Fibroblast of skin of back (primary cell): ENCODE measurements around the gene ZNF234.
"Not testable (repeated sequence)": the region's sequence is repeated elsewhere in the genome, so short reads cannot be mapped to it uniquely, and the experiment has no call there.

Experiments
- DNase-seq: peaks from one replicate; pipeline ENCODE4 v3.0.0-alpha.2; 2013

Gene ZNF234

DNA sequence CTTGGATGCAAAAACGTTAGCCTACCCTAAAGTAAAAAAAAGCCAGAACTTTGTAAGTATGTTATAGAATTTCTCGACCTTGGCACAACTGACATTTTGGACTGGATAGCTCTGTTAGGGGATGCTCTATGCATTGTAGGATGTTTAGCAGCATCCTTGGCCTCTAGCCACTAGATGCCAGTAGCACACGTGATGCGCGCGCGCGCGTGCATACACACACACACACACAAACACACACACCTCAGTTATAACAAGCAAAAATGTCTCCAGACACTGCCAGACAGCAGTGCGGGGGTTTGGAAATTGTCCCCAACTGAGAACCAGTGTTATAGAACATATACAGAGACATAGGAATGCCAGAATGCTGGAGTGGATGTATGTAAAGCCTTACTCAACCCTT, 40.8 kb downstream of the ZNF234 start:
- DNase-seq = no peak

DNA sequence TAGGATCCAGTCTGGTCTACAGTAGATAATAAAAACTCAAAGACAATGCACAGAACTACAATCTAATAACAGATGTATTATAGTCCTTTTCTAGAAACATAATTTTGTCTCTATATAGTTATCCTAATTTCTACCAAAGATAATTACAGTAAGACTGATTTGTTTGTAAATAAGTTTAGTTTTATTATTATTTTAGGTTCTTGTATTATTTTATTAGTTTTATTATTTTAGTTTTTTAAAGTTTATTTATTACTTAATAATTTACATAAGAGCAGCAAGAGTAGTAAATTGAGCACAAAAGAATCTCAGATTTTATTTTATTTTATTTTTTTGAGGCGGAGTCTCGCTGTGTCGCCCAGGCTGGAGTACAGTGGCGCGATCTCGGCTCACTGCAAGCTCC, 48.7 kb downstream of the ZNF234 start:
- no peak for DNase-seq

DNA sequence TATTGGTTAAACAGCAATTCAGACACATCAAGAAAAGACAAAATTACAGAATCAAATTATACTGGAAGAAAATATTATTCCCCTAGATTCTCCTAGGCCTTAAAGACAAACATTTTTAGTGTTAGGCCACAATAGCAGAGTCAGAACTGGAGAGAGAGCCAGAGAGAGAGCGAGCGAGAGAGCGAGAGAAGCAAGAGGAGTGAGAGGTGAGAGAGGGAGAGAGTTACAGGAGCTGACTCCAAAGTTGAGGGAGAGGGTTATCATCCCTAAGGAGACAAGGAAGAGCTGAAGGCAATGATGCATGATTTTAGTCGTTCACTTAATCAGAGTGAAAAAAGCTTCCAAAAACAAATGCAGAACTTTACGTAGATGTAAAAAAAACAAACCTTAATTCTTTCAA, 50.8 kb downstream of the ZNF234 start:
- no peak for DNase-seq

DNA sequence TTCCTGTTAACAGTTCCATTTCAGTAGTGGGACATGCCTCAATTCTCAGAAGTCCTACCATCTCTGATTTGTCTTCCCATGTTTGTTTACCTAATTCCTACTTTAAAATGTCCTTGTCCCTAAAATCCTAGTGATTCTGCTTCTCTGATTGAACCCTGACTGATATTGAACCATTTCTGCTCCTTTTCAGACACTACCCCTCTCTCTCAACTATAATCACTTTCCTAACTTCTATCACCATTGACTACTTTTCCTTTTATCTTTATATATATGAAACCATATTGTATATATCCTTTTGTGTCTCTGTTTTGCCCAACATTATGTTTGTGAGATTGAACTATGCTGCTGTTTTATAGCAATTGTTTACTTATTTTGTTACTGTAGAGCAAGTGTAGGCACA, 55.4 kb downstream of the ZNF234 start:
- no peak for DNase-seq

DNA sequence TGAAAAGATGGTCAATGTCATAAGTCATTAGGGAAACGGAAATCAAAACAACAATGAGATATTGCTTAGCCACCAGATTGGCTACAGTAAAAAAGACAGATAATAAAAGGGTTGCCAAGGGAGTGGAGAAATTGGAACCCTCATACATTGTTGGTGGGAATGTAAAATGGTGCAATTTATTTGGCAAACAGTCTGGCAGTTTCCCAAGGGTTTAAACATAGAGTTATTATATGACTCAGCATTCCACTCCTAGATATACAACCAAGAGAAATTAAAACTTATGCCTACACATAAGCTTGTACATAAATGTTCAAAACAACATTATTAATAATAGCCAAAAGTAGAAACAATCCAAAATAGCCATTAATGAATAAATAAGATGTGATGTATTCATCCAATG, 61.1 kb downstream of the ZNF234 start:
- DNase-seq = peak; percentile 5

DNA sequence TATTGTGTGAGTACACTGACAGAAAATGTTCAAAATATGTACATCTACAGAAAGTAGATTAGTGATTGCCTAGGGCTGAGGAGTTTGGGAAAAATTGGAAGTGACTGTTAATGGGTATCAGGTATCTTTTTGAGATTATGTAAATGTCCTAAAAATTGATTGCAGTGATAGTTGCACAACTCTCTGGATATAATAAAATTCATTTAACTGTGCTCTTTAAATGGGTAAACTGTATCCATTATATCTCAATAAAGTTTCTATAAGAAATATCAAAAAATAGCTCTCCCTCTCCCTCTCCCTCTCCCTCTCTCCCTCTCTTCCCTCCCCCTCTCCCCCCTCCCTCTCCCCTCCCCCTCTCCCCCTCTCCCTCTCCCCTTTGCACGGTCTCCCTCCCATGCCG, 61.6 kb downstream of the ZNF234 start:
- DNase-seq = no peak

DNA sequence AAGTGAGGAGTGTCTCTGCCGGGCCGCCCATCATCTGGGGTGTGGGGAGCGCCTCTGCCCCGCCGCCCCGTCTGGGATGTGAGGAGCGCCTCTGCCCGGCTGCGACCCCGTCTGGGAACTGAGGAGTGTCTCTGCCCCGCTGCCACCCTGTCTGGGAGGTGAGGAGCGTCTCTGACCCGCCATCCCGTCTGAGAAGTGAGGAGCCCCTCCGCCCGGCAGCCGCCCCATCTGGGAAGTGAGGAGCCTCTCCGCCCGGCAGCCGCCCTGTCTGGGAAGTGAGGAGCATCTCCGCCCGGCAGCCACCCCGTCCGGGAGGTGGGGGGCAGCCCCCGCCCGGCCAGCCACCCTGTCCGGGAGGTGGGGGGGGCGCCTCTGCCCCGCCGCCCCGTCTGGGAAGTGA, 62.5 kb downstream of the ZNF234 start:
- DNase-seq = not testable (repeated sequence)

DNA sequence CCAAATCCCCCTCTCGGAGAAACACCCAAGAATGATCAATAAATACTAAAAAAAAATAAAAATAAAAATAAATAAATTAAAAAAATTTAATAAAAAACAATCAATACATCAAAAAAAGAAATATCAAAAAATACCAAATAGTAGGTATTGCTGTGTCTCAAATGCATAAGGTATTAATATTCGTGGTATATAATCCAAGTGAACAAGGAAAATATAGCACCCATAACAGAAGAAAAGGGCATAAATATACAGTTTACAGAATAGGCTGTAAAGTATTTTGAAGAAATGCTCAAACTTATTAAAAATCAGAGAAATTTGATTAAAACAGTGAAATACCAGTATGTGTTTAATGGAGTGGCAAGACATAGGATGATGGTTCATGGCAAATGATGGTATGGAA, 63.4 kb downstream of the ZNF234 start:
- no peak for DNase-seq

DNA sequence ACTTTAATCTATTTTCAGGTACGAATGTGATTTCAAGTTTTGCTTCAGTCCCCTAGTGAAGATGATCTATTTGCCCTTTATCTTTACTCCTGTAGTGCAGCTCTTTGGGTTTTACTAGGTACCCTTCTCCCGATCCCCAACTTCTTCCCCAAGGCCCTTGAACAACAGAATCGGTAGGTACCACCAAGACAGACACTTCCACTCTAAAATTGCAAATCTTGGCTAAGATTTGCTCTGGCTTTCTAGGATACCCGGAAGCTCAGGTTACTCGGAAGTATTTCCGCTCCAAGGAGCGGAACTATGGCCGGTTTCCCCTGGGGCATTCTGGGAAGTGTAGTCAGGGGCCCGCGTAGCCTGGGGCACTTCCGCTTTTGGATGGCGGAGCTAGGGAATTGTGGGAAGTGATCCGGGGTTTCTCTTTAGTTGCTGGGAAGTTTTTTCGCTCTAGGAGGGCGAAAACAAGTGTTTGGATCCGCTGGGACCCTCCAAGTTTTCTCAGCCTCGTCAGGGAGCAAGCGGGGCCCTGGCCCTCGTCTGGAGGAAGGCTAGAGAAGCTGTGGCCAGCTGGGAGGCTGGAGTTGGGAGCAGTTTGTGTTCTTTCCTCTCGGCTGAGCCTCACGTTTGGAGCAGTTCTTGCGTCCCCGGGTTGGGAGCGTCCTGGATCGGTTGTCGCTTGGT, 65.9 kb downstream of the ZNF234 start:
- peak; percentile 96 for DNase-seq
